Astrocyte of the spinal cord (primary cell): ENCODE measurements around the gene PLEKHO1.
"Not testable (repeated sequence)": the region's sequence is repeated elsewhere in the genome, so short reads cannot be mapped to it uniquely, and the experiment has no call there.

Source experiments
- DNase-seq: peaks from one replicate; pipeline ENCODE4 v3.0.0; 2011; ENCODE audit warnings: low read depth, low spot score
- H3K4me3 ChIP-seq: 2 replicates; pipeline ENCODE4 v1.5.1; 2011; ENCODE audit warnings: low read depth, mild to moderate bottlenecking, low read length, moderate library complexity
- CTCF ChIP-seq: IDR thresholded peaks from 2 replicates; pipeline ENCODE4 v1.5.1; 2012; ENCODE audit warnings: low read depth, mild to moderate bottlenecking, low read length, inconsistent platforms
- in situ Hi-C: cut with HindIII; loops from 2 replicates; pipeline ENCODE4 v1.10.0; 2017; ENCODE audit warnings: low sequenced_read_pairs

The PLEKHO1 gene

DNA sequence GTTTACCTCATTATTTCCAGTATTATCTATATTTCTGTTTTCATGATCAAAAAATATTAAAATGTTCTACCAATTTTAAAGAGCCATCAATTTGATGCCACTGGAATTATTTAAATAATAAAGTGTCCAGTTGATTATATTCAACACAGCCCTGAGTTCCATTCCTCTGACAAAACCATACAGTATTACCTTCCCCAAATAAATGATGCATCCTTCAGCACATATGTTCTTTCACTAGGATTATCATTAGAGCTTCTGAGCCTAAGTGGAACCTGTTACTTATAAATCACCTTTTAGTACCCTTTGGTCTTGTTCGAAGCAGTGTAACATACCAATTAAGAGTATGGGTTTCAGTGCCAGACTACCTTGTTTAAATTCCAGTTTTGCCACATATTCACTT lies 17.3 kb upstream of the PLEKHO1 start:
- in situ Hi-C loops = no loop called here
- TF ChIP-seq CTCF = no peak
- no peak for DNase-seq
- H3K4me3 ChIP-seq = no peak overlapping the region

GRCh38 chr1:150134537-150134936 lies 15.2 kb upstream of the PLEKHO1 start:
- in situ Hi-C loops = no loop called here
- TF ChIP-seq CTCF = no peak
- H3K4me3 ChIP-seq = no peak overlapping the region
- no peak for DNase-seq

DNA sequence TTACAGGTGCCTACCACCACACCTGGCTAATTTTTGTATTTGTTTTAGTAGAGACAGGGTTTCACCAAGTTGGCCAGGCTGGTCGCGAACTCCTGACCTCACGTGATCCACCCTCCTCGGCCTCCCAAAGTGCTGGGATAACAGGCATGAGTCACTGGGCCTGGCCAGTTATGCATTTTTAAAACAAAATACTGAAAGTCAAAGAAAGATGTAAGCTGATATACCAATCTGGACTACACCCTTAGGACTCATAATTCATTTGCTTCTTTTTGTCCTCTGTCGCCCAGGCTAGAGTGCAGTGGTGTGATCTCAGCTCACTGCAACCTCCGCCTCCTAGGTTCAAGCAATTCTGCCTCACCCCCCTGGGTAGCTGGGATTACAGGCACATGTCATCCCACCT lies 14.3 kb upstream of the PLEKHO1 start:
- in situ Hi-C loops, H3K4me3 ChIP-seq: not testable (repeated sequence)
- peak; percentile 20 for DNase-seq

DNA sequence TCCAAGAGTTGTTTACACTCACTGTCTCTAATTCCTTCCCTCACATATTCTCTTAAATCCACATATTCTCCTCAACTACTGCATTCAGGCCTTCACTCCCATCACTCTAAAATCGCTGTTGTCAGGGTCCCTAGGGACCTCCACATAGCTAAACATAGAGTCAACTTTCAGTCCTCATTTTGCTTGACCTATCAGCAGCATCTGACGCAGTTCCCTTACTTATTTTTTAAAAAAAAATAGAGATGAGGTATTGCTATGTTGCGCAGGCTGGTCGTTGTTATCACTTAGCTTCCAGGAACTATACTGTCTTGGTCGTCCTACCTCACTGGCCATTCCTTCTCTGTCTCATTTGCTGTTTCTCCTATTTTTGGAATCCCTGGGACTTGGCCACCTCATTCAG lies 11.7 kb upstream of the PLEKHO1 start:
- no peak for TF ChIP-seq CTCF
- no peak overlapping the region for H3K4me3 ChIP-seq
- in situ Hi-C loops = no loop called here
- no peak for DNase-seq

- H3K4me3 ChIP-seq = no peak overlapping the region
- no peak for TF ChIP-seq CTCF
- in situ Hi-C loops = no loop called here
- no peak for DNase-seq
Observed at GRCh38 chr1:150141452-150141851, 8.3 kb upstream of the PLEKHO1 start.

GRCh38 chr1:150142083-150142482 lies 7.6 kb upstream of the PLEKHO1 start:
- H3K4me3 ChIP-seq = no peak overlapping the region
- no peak for TF ChIP-seq CTCF
- DNase-seq = no peak
- in situ Hi-C loops = no loop called here

- no peak overlapping the region for H3K4me3 ChIP-seq
- TF ChIP-seq CTCF = no peak
- no peak for DNase-seq
- in situ Hi-C loops = no loop called here
Observed at GRCh38 chr1:150144606-150145005, 5.1 kb upstream of the PLEKHO1 start.

- in situ Hi-C loops, DNase-seq, H3K4me3 ChIP-seq: not testable (repeated sequence)
Observed at GRCh38 chr1:150146016-150146415, 3.7 kb upstream of the PLEKHO1 start.
